Activated gamma-delta T cell treated with anti-CD3 and anti-CD28 coated beads, Interleukin-2, amount 50 U/mL, for 16 hours (primary cell): Measurements from ENCODE around the gene EIF4H.
"Not testable (repeated sequence)": the region's sequence is repeated elsewhere in the genome, so short reads cannot be mapped to it uniquely, and the experiment has no call there.

ENCODE experiments used
- DNase-seq: peaks from one replicate; pipeline ENCODE4 v3.0.0-alpha.2; 2020; ENCODE audit warnings: low read depth

Gene EIF4H

GRCh38 chr7:74175340-74175739, 1.2 kb downstream of the EIF4H start:
- no peak for DNase-seq

DNA sequence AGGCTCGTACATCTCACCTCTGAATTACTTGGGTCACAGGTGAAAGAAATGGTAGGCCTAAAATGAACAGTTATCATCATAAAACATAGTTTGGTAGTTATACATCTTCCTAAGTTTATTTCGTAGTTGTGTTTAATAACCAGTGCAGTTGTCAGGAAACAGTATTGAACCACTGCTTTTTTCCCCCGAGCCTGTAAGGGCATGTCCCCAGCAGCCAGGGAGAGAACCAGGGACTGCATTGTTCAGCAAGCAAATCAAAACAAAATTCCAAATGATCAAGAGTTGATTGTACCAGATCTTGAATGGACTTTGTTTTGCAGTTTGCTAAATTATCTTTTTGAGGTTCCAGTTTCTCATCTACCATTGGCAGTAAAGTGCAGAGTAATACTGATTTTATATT, 2.4 kb downstream of the EIF4H start:
- DNase-seq, result no peak

DNA sequence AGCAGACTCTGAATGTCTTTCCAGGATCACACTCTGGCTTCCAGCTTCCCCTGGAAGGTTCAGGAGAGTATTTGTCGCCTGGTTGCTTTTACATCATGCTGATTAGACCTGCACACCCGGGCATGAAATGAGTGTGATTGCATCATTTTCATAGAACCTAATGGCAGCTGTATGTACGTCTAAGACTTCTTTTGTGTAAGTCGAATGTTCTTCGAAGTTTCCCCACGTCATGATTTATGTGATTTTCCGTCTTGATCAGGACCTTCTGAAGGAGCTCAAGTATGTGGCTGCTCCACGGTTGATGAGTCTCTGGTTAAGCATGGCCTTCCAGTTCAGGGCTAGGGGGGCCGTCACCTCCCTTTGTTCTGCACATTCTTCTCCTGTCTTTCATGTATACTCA, 4.5 kb downstream of the EIF4H start:
- no peak for DNase-seq

DNA sequence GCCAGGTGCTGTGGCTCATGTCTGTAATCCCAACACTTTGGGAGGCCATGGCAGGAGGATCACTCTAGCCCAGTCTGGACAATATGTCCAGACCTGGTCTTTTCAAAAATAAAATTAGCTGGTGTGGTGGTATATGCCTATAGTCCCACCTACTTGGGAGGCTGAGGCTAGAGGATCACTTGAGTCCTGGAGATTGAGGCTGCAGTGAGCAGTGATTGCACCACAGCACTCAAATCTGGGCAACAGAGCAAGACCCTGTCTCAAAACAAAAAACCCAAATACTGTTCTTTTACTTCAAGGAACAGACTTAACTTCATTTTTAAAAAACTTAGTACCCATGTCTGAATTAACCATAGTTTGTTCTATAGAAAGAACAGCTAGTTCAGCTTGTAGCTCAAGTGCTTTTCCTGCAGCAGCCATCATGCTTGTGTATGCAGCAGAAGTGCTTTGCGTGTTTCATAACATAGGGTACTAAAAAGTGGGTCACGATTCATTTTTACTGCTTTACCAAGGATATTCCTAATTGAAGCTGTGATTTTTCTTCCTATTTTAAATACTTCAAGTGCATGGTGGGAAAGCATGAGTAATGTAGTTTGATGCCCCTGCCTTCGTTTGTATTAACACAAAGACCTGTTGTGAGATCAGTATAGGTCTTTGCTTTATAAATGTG, 5.9 kb downstream of the EIF4H start:
- DNase-seq, result no peak

DNA sequence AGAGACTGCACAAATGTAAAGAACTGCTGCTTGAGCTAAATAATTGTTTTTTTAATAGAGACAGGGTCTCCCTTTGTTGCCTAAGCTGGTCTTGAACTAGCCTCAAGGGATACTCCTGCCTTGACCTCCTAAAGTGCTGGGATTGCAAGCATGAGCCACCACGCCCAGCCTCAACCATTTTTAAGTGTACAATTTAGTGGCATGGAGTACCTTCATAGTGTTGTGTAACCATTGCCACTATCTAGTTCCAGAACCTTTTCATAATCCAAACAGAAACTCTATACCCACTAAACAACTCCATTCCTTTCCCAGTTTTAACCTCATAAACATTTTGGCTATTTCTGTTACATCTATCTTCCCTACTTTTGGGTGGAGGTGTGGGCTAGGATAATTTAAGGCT, 6.7 kb downstream of the EIF4H start:
- DNase-seq, result no peak

- DNase-seq, result no peak
Measured at GRCh38 chr7:74181821-74182220, 7.7 kb downstream of the EIF4H start.

- DNase-seq, result no peak
Measured at GRCh38 chr7:74182453-74183090, 8.4 kb downstream of the EIF4H start.

GRCh38 chr7:74183142-74183541, 9.0 kb downstream of the EIF4H start:
- DNase-seq, result no peak

- DNase-seq, result no peak
Measured at GRCh38 chr7:74183653-74184450, 9.7 kb downstream of the EIF4H start.

DNA sequence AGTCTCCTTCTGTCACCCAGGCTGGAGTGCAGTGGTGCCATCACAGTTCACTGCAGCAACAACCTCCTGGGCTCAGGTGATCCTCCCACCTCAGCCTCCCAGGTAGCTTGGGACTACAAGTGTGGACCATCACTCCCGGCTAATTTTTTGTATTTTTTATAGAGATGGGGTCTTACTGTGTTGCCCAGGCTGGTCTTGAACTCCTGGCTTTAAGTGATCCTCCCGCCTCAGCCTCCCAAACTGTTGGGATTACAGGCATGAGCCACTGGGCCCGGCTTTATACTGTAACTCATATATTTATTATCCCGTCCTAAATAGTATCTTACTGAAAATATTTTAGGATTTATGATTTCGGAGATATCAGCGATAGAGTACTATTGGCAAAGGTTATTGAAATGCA, 10.9 kb downstream of the EIF4H start:
- DNase-seq, result no peak

DNA sequence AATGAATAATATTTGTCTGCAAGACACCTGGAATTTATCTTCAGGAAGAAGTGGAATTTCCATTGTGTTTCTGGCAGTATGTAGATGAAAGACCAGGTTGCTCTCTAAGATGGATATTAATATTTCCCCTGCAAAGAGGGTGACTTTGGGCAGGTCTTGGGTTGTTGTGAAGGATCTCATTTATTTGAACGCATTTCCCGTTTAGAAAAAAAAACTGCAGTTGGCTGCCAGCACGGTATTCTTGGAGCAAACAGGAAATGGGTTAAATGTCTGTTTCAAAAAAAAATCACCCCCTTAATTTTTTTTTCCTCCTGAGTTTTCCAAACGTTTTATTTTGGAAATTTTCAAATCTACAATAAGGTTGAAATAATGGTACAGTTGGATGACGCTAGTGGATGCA, 11.5 kb downstream of the EIF4H start:
- no peak for DNase-seq

DNA sequence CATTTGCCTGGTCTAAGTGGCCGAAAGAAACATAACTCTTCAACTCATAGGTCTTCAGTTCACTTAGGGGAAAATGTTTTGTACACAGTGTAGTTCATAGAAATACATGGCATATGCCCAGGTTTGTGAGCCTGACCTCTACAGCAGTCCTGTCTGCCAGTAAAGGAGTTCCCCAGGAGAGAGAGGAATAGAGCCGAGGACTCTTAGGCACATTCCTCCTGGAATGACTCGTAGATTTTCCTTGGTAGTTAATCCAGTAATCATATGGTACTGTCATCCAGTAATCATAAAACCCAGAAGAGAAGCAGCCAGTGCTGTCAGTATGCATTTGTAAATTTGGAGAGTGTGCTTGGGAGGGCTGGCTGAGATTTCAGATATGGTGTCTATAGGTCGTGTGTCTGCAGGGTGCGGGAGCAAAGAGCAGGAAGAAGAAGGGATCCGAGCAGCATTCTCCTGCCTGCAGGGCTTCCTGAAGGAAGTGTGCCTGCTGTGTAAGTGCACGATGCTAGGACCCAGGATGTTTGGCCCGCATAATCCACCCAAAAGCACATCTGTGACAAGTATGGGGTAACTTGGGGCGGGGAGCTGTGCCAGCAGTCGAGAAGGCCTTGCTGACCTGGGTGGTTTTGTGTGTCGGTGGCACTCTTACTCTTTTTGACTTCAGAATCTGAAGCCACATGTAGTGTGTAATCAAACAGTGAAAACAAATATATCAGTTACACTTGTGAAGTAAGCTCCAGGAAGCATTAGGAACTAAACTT, 13.9 kb downstream of the EIF4H start:
- DNase-seq, result no peak

DNA sequence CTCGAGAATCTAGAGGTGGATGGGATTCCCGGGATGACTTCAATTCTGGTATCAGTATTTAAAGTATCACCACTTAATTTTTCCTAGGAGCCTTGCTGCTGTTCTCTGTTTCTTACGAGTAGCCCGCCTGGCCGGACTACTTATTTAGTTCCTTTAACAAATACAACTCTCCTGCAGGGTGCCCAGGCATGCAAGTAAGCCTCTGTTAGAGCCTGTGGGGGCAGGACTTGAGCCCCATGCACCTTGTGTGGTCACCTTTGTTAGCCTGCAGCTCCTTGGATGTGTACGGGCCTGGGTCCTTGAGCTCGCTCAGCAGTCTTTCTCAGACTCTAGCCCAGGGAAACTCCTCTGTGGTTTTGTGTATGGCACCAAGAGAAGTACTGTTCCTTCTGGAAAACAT, 16.1 kb downstream of the EIF4H start:
- DNase-seq, result no peak

DNA sequence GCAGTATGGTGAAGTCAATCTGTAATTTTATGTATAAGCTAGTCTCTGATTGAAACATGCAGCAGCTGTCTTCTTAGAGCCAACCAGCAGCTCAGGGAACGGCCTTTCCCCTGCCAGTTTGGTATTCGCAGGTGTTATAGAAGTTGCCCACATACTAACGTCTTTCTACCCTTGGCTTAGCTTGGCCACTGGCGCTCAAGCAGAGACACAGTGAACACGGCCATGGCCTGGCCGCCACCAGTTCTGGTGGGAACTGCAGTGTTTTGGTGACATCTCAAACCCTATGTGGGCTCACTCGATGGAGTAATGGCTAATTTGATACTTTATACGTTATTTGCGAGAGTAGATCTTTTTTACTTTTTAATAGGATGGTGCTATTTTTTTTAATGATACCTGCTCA, 17.1 kb downstream of the EIF4H start:
- DNase-seq, result no peak

- no peak for DNase-seq
Measured at GRCh38 chr7:74193054-74193453, 18.9 kb downstream of the EIF4H start.

GRCh38 chr7:74193913-74194312, 19.8 kb downstream of the EIF4H start:
- no peak for DNase-seq

DNA sequence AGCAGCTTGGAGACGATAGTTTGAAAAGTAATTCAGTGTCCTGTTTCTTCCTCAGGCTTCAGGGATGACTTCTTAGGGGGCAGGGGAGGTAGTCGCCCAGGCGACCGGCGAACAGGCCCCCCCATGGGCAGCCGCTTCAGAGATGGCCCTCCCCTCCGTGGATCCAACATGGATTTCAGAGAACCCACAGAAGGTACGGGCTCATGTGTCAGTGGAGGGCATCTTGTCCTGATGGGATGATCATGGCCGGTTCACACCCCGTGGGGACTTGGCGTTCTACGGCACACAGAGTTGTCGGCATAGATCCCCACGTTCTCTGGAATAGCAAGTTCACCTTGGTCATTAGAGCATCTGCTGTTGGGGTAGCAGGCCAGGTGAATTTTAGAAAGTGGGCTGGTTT, 20.5 kb downstream of the EIF4H start:
- no peak for DNase-seq

GRCh38 chr7:74195139-74195860, 21.1 kb downstream of the EIF4H start:
- DNase-seq, result not testable (repeated sequence)

GRCh38 chr7:74195968-74196654, 22.0 kb downstream of the EIF4H start:
- not testable (repeated sequence) for DNase-seq

- DNase-seq, result no peak
Measured at GRCh38 chr7:74197449-74198124, 23.4 kb downstream of the EIF4H start.
